GM21723 (cell line): ENCODE measurements around the gene TAS2R38.

Experiments
- ATAC-seq: cut with Tn5 transposase; IDR thresholded peaks from one replicate; pipeline ENCODE4 v1.9.1; 2021; ENCODE audit warnings: mild to moderate bottlenecking, moderate library complexity; ENCODE audit not compliant: unreplicated experiment

TAS2R38 gene

DNA sequence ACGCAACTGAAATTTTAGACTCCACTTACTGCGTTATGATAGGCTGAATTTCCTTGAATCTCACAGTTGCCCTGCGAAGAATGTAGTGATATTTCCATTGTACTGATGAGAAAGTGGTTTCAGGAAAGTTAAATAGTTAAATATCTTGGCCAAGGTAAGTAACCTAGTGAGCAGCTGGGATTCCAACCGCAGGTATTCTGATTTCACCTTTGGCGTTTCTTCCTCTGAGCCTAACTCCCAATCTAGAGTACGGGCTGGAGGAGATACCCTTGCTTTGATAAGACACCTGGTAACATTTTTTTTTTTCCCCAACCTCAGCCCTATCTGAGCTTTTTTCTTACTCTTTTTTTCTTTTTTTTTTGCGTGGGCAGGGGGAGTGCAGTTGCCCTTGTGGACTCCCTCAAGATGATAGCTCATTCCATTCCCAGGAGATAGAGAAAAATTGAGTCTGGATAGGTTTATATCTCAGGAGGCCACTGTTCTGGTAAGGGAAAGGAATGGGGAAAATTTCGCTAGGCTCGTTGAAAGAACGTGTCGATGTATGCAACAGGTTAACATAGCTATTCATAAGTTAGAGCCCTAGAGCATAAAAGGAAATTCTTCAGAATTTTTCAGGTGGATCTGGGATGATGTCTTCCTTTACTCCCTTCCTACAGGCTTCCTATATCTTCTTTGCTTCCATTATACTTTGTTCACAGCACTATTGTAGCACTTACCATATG lies 3.1 kb upstream of the TAS2R38 start:
- ATAC-seq, result peak; percentile 4

DNA sequence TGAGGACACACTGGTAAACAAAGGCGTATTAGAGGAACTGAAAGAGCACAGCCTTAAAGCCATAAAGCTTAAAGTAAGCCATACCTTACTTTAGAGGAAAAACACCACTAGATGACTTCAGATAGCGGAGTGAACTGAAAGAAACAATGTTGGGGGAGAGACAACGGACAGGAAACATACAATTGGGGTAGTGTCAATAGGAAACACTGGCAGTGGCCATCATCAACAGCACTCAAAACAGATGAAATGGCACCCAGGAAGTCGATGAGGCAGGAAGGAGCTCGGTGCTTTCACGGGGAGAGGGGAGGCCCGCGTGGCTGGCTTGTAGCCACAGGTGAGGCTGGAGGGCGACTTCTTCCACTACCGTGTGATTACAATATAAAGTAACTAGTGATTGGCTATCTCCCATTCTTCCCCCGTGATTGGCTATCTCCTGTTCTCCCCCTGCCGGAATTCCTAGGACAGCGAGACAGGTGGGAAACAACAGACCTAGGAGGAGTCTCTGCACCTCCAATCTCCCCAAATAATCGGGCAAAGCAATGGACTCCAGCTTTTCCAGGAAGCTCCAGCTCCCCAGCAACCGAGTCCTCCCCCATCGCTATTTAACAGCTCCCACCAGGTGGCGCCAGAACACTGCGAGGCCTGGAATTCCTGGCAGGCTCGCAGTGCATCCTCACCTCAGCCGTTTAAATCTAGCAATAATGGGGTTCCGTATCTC lies 2.4 kb upstream of the TAS2R38 start:
- ATAC-seq, result peak; percentile 88

DNA sequence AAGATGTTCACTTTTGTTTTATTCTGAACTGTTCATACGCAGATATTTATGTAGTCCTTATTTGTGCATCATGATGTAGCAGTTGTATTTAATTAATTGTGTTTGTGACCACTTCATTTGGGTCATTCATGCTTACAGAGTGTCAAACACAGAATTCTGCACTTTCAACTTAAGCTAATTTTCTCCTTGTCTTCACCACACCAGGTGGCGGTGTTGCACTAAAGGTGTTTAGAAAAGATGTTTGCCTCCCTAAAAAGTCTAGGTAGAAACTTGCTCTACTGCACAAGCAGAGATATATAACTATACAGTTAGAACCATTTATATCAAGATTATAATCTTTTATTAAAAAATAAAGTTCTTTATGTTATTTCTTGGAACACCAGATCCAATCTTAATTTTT lies 1.3 kb upstream of the TAS2R38 start:
- ATAC-seq, result no peak

DNA sequence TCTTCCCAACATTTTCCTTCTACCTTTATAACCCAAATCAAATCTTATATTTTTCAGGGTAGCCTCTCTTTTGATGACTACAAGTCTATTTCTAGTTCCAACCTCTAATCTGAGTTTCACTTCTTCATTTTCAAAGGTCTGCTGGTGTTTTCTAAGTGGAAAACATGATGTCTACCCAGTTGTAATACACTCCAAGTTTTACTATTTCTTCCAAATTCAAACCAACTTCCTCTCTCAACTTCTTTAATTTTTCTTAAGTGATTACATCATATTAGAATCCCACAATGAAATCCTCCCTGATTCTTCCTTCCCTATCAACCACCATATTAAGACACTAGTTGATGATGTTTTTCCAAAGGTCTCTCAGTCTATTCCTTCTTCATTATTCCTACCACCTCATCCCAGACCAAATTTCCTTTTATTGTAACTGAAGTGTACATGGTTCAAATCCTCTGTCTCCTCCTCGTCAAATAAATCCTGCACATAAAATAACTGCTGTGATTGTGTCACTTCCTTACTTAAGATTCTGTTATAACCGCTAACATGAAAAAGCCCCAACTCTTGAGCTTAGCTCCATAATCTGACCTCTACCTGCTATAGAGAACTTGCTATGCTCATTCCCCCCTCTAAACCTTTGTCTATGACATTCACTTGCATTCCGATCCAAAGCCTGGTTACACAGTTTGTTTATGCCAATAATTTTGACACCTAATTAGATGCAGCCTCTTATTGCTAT lies 12.7 kb downstream of the TAS2R38 start:
- peak; percentile 96 for ATAC-seq

DNA sequence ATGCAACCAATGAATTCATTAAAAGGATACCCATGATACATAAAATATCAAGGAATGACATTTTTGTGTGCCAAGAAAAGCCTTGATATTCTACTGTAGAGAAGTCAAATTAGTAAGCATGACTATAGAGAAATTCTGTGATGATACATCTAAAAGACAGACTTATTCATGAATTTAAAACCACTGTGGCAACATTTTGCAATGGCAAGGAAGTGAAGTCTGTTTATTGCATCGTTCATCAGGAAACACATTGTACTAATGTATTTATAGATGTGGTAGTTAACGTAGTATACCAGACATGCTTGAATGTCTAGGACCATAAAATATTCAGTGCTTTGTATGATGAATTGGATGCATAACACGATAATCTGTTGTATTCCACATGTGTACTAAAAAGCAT lies 17.5 kb downstream of the TAS2R38 start:
- no peak for ATAC-seq

DNA sequence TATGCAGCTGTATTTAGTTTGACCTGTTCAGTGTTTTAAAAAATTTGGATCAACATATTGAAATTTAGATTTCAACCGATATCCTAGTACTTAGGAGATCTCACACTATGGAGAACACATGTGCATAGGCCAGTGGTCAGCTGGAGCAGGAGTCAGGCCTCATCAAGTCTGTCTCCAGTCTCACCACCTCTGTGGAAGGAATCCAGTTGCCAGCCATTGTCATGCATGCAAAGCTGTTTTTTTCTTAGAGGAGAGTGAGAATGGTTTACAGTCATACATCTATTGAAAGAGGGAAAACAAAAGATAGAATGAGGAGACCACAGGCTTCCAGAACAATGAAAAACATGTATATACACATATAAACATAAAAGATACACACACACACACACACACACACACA lies 19.2 kb downstream of the TAS2R38 start:
- ATAC-seq, result no peak

DNA sequence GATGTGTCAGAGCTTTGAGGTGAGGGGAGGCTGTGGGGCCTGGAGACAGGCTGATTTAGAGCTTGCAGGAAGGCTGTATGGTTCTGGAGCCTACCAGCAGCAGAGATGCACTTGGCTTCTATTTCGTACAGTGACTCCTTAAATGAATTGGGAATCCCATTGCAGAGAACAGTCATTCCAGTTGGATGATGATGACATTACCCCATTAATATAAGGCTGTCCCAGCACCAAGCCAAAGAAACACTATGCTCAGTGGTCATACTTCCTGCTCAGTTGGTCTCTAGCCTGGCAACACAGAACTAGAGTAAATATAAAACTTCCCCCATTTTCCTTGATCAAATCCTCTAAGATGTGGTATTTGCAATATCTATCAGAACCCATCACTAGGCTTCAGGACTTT lies 21.1 kb downstream of the TAS2R38 start:
- ATAC-seq, result no peak

DNA sequence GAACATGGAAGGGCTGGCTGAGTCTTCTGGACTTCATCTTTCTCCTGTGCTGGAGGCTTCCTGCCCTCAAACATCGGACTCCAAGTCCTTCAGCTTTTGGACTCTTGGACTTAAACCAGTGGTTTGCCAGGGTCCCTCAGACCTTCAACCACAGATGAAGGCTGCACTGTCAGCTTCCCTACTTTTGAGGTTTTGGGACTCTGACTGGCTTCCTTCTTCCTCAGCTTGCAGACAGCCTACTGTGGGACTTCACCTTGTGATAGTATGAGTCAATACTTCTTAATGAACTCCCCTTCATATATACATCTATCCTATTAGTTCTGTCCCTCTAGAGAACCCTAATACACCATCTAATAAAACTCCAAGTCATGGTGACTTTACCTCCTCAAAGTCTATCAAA lies 22.8 kb downstream of the TAS2R38 start:
- no peak for ATAC-seq

DNA sequence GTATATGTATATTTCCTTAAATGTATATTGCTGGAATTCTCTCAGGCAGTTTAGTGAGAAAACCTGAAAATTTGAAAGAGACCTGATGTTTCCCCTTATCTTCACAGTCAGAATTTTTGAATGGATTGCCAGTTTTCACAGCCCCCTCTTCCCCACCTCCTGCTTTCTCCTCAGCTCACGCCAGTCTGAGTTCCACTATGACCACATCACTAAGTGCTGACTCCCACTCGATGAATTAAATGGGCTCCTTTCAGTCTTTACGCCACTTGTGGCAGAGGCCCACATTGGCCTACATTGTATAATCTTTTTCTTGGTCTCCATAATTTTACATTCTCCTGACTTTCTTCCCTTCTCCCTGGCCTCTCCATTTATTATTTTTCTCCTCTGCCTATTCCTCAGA lies 23.7 kb downstream of the TAS2R38 start:
- no peak for ATAC-seq

DNA sequence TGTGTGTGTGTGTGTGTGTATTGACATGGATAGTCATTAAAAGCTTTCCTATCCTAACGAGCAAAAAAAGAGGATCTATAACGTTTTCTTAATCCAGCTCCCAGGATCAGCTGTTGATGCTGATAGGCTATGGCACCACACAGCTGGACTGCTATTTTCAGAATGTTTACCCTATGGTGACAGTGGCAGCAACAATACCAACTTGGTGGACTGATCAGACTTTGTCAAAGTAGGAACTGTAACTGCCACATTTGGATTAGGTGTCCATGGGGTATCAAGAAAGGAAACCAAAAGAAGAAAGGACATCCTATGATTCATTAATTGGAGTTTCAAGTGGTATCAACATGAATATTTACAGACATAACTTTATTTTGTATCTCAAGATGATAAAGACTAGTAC lies 24.1 kb downstream of the TAS2R38 start:
- no peak for ATAC-seq

DNA sequence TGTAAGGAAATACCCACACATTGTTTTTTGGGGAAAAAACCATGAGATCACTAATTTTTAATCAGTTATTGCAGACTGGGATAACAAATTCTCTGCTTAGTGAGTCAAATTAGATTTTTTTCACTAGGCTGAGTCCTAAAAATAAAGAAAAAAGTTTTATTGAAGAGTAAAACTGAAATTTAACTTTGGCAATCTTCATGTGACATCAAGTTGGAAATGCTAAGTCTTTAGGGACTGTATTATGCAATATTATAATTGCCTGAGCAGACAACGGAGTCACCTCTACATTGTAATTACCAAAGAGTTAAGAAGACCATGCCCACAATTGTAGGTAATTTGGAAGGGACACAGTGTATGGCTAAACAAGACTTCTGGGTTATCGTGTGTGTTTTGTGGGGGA lies 24.6 kb downstream of the TAS2R38 start:
- no peak for ATAC-seq

DNA sequence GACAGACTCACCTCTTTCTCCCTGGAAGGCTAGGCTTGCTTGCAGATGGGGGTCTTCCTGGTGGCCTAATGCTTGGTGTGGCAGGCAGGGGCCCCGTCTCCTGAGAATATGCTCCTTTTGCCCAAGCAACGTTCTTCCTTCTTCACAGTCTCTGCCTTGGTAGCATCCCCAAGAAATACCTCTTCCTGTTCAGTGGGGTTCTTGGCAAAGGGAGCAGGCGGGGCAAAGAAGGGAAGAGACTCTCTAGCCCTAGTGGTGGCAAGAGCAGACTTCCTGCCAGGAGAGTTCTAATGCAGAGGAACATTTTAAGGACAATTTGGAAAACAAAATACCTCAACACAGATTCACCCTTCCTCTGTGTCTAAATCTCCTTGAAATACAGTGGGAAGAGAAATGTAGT lies 26.8 kb downstream of the TAS2R38 start, which contains the start of gene CLEC5A:
TSS of gene CLEC5A (minus strand) at position 179 of the 400 bp plus-strand sequence. CDS start 682 bp downstream, outside the sequence.
- no peak for ATAC-seq

DNA sequence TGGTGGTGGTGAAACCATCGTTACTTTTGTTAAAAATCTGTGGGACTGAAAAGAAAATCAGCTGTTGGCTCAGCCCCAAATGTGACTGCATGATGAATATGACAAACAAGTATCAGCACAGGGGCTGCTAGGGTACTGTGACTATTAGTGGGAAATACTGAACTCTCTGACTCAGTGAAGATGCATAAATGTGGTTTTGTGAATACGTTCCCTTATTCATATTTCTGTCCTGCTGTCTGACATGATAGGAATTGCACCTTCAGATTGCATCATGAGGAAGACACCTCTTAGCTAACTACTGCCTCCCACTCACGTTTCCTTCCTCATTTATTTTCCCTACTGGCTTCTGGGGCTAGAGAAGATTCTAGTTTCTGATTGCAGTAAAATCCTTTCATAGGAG lies 28.2 kb downstream of the TAS2R38 start:
- no peak for ATAC-seq

DNA sequence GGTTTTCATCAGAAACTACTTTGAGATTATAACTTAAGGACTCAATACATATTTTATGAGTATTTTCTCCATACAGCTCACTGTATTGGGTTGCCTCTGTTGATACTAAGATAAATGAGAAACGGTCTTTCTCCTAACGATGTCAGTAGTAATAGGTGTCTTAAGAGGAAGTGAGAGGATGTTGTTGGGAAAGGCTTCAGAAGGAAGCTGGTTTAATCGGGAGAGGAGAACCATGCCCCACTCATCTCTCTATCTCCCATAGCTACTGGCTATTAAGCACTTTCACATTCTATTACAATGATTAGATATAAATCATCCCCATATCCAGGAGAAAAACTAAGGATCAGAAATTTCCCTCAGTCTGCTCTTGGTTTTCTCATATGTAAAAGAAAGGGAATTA lies 28.8 kb downstream of the TAS2R38 start:
- ATAC-seq, result no peak

DNA sequence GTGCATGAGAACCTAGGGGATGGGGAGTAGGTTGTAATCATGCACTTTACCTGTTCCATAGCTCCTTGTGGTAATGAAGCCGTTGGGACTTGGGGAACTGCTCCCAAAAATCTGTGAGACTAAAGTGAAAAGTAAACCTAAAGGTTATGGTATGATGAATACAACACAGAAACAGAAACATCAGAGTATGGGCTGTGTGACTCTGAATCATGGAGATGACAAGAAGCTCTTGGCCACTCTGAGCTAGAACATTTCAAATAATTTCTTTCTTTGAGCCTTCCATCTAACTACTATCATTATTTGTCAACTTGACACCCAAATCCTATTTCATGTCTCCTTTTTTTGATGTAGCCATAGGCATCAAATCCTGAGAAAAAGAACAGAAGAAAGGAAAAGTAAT lies 29.7 kb downstream of the TAS2R38 start:
- ATAC-seq, result no peak

DNA sequence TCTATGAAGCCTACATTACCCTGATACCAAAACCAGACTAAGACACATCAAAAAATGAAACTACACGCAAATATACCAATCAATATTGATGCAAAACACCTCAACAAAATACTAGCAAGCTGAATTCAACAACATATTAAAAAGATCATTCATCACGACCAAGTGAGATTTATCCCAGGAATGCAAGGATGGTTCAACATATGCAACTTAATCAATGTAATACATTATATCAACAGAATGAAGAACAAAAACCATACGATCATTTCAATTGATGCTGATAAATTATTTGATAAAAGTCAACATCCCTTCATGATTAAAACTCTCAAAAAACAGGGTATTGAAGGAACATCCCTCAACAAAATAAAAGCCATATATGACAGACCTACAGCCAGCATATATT lies 32.5 kb downstream of the TAS2R38 start:
- no peak for ATAC-seq

DNA sequence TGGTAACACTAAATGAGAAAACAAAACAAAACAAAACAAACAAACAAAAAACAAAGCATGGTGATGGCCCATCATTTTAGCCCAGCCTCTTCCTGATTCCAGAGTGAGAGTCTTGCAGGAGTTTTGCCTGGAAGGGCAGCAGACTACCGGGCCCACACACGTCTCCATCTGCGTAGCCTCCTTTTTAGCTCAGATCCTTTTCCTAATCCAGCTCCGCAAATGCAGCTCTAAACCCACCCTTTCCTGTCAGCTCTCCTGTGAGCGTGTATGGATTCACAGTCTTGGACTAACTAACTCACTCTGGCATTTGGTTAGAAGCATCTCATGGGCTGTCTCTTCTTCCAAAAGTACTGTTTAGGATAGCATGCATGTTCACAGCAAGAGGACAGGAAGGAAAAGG lies 43.4 kb downstream of the TAS2R38 start:
- no peak for ATAC-seq

DNA sequence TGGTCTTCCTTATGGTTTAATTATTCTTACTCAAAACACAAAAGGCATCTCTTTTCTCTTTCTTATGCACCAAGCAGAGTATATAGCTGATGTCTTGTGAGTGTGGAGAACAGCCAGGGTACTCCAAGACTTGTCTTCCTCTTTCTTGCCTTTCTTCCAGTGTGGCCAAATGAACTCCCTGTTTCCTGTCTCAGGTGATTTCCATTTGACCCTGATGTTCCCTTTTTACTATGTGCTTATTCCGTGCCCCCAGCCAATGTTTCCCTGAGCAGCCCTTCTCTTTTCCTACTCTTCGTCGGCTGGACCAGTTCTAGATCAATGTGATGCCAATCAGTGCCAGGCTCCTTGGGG lies 44.8 kb downstream of the TAS2R38 start:
- ATAC-seq, result no peak

DNA sequence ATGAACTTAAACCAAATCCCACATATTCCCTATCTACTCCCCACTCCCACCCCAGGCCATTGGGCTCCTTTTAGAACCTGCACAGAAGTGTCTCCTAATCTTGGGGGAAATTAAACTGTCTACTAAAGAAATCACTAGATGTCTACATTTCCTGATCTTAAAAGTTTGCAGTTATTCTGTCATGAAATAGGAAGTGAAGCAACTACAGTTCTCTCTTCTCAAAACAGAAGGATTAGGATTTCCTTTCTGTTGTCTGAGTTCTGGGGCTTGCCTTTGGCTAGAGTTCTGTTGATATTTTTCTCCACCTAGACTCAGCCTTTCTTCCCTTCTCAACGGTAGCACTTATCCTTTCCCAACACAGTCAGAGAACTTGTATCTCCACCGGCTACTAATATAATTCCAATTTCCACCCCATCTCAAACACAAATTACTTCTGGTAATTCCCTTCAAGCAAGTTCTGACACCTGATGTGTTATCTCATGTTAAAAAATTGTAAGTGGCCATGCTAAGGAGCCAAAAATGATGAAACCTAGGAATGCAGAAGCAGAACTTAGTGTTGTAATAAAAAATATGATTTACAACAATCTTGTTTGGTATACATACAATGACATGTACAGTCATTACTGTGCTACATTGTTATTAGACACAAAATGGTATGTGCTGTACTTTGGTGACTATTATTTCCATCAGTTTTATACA lies 45.3 kb downstream of the TAS2R38 start:
- ATAC-seq, result no peak
